B cell (primary cell): ENCODE measurements around the gene ZCCHC2. TPM values are rescaled to one million over a fixed set of nuclear protein-coding genes. Genes with fewer than 3 reads are reported as not detected.

Experiments
- ATAC-seq: fragments of 200-7000 bp; cut with Tn5 transposase; one replicate; pipeline ENCODE4 v1.10.0; 2021; ENCODE audit warnings: low read depth, mild to moderate bottlenecking, moderate number of reproducible peaks, moderate library complexity
- CTCF ChIA-PET: fragments of 350-600 bp; sonication (Branson Sonifier 250); formaldehyde crosslinking; loops from one replicate; lab custom pipeline; 2021; ENCODE audit warnings: antibody characterized with exemption, inconsistent platforms; lab: Charles Lee
- POLR2A ChIA-PET: fragments of 350-600 bp; sonication (Branson Sonifier 250); formaldehyde crosslinking; loops from one replicate; lab custom pipeline; 2021; ENCODE audit warnings: antibody characterized with exemption; lab: Charles Lee
- DNase-seq: peaks from one replicate; pipeline ENCODE4 v3.0.0; 2013
- H2AFZ ChIP-seq: 2 replicates; pipeline ENCODE4 v1.6.1; 2012; ENCODE audit warnings: mild to moderate bottlenecking, low read depth, low read length; ENCODE audit not compliant: insufficient read depth, poor library complexity, severe bottlenecking
- H3K27ac ChIP-seq, 2 donors: 1 replicate in 1 of 2; 2 replicates in 1 of 2; pipeline ENCODE4 v1.5.1; 2012 to 2013; ENCODE audit warnings: low read length in 2 of 2, mild to moderate bottlenecking in 2 of 2, moderate library complexity in 1 of 2
- H3K27me3 ChIP-seq, 4 experiments: fragments of 200-600 bp in 1 of 4; sonication (generic) in 1 of 4; replicated peaks in 1 of 4; 1 replicate in 2 of 4; 2 replicates in 2 of 4; pipeline versions ENCODE4 v1.6.1 to v1.7.0; 2013 to 2016; ENCODE audit warnings: low read length in 3 of 4, mild to moderate bottlenecking in 2 of 4, mixed read lengths in 1 of 4, moderate library complexity in 1 of 4; ENCODE audit not compliant: insufficient read depth in 4 of 4, control insufficient read depth in 3 of 4; ENCODE audit errors: control extremely low read depth in 1 of 4
- H3K36me3 ChIP-seq, 2 experiments: replicated peaks in 1 of 2; 1 replicate in 1 of 2; 2 replicates in 1 of 2; pipeline versions ENCODE4 v1.6.1 to v1.7.1; 2013; ENCODE audit warnings: low read length in 1 of 2; ENCODE audit not compliant: insufficient read depth in 2 of 2, control insufficient read depth in 1 of 2; ENCODE audit errors: control extremely low read depth in 1 of 2, extremely low read depth in 1 of 2
- H3K4me1 ChIP-seq, 2 donors: fragments of 200-600 bp in 1 of 2; sonication (generic) in 1 of 2; 1 replicate in 1 of 2; 2 replicates in 1 of 2; pipeline versions ENCODE4 v1.5.1 to v1.6.1; 2013 to 2017; ENCODE audit warnings: low read length in 2 of 2; ENCODE audit not compliant: control insufficient read depth in 2 of 2, insufficient read depth in 2 of 2
- H3K4me2 ChIP-seq: replicated peaks from 2 replicates; pipeline ENCODE3; 2012; ENCODE audit warnings: mild to moderate bottlenecking, low read depth, low read length; ENCODE audit not compliant: poor library complexity, severe bottlenecking
- H3K4me3 ChIP-seq, 5 experiments: fragments of 200-600 bp in 1 of 5; sonication (generic) in 1 of 5; 1 replicate in 3 of 5; 2 replicates in 2 of 5; pipeline versions ENCODE4 v1.5.1 to v1.7.0; 2011 to 2016; ENCODE audit warnings: low read length in 4 of 5, mild to moderate bottlenecking in 4 of 5, low read depth in 2 of 5, control low read depth in 1 of 5, moderate library complexity in 1 of 5; ENCODE audit not compliant: insufficient read depth in 1 of 5; ENCODE audit errors: control extremely low read depth in 1 of 5, extremely low read depth in 1 of 5
- H3K79me2 ChIP-seq: fragments of 200-600 bp; sonication (generic); one replicate; pipeline ENCODE4 v1.6.0; 2016; ENCODE audit warnings: low read length; ENCODE audit not compliant: control insufficient read depth, insufficient read depth
- H3K9ac ChIP-seq: fragments of 200-600 bp; sonication (generic); 2 replicates; pipeline ENCODE4 v1.6.1; 2017; ENCODE audit warnings: mild to moderate bottlenecking, low read length, moderate library complexity
- H3K9me3 ChIP-seq, 3 donors: one replicate each; pipeline versions ENCODE4 v1.6.1 to v1.7.1; 2013; ENCODE audit warnings: low read length in 2 of 3; ENCODE audit not compliant: control insufficient read depth in 2 of 3, insufficient read depth in 1 of 3; ENCODE audit errors: control extremely low read depth in 1 of 3
- H4K20me1 ChIP-seq: 2 replicates; pipeline ENCODE4 v1.6.0; 2012; ENCODE audit warnings: mild to moderate bottlenecking, low read length; ENCODE audit not compliant: insufficient read depth, control insufficient read depth, poor library complexity, severe bottlenecking
- H3K27ac Mint-ChIP-seq: one replicate; pipeline ENCODE4 v1.8.0; 2021; ENCODE audit warnings: mixed read lengths
- H3K27me3 Mint-ChIP-seq: one replicate; pipeline ENCODE4 v1.8.0; 2021; ENCODE audit warnings: mixed read lengths
- H3K4me1 Mint-ChIP-seq: one replicate; pipeline ENCODE4 v1.8.0; 2021; ENCODE audit warnings: mixed read lengths
- H3K4me3 Mint-ChIP-seq: one replicate; pipeline ENCODE4 v1.8.0; 2021; ENCODE audit warnings: mixed read lengths
- H3K9me3 Mint-ChIP-seq: one replicate; pipeline ENCODE4 v1.8.0; 2022; ENCODE audit warnings: mixed read lengths; ENCODE audit not compliant: insufficient read depth
- CTCF ChIP-seq: fragments of 200-600 bp; IDR thresholded peaks from one replicate; pipeline ENCODE4 v1.8.0; 2022; ENCODE audit warnings: antibody characterized with exemption, mild to moderate bottlenecking
- EZH2 ChIP-seq: IDR thresholded peaks from 2 replicates; pipeline ENCODE4 v1.6.1; 2012; ENCODE audit warnings: borderline replicate concordance, low read depth, mild to moderate bottlenecking, moderate library complexity, low read length; ENCODE audit not compliant: insufficient read depth, poor library complexity, severe bottlenecking
- WGBS: methylation state at CpG from one replicate; pipeline ENCODE4 v1.1.5; 2013; ENCODE audit warnings: missing lambda C conversion rate; ENCODE audit not compliant: insufficient coverage; 5-methylcytosine and 5-hydroxymethylcytosine counted together
- intact Hi-C: fragments of 100-400 bp; cut with micrococcal nuclease; formaldehyde crosslinking; loops from one replicate; pipeline ENCODE4 v1.10.0; 2022
- polyA plus RNA-seq: library from polyadenylated mRNA; depleted of rRNA; stranded (reverse); fragments of >200 nt; gene quantifications from 2 replicates; pipeline ENCODE4 v1.2.3, GENCODE V29; 2012
- total RNA-seq, 2 donors: library from RNA; stranded (reverse); fragments of 120-200 nt in 1 of 2; gene quantifications; 1 replicate in 1 of 2; 2 replicates in 1 of 2; pipeline versions ENCODE4 v1.2.3 to v1.2.4, GENCODE V29; 2013 to 2022

ZCCHC2 gene
- total and polyA plus RNA-seq, 2 donors (not counting 1 experiment from before 2014, with no cell fraction given): 24.5 to 53.7 TPM

GRCh38 chr18:62587689-62588088 is 64.9 kb downstream of the ZCCHC2 start:
- Mint-ChIP-seq H3K27me3 (peaks cover 5% of the 10 kb centered on the region), H3K4me3 (no peak overlapping the region), H3K4me1 (peaks cover 16% of the 10 kb centered on the region), H3K9me3 (peaks cover 4% of the 10 kb centered on the region), H3K27ac (no peak overlapping the region)
- H2AFZ ChIP-seq: no peak overlapping the region
- no peak overlapping the region for H3K9ac ChIP-seq
- no peak overlapping the region for H3K4me3 ChIP-seq
- no peak overlapping the region for H3K27ac ChIP-seq
- ChIA-PET CTCF (interaction anchor here (1.1 to 5.6 kb wide), 6 partner anchors 66 to 394 kb away, joined by 3 to 73 read pairs (median 8); partner anchors contain the start of gene ZCCHC2), POLR2A (no interaction called here)
- H3K79me2 ChIP-seq: no peaks in the 10 kb centered on the region
- H3K27me3 ChIP-seq: no peaks in the 10 kb centered on the region
- H3K4me2 ChIP-seq: no peak overlapping the region
- DNase-seq: no peak
- peaks cover 13 to 20% of the 10 kb centered on the region in 2 donors for H3K4me1 ChIP-seq
- H4K20me1 ChIP-seq: no peaks in the 10 kb centered on the region
- H3K36me3 ChIP-seq: peaks cover 0 to 6% of the 10 kb centered on the region in 2 experiments
- 82% methylated on average over 8 of the region's 9 CpGs for WGBS
- intact Hi-C loops: loop anchor here (2.0 to 10.0 kb wide), 2 partner anchors 19 to 127 kb away; partner anchors contain the start of gene PHLPP1
- peaks cover 0 to 2% (median 0%) of the 10 kb centered on the region in 3 donors for H3K9me3 ChIP-seq
- TF ChIP-seq EZH2 (no peak), CTCF (no peak)
- ATAC-seq: no peak

GRCh38 chr18:62588217-62588616 is 65.4 kb downstream of the ZCCHC2 start:
- no peaks in the 10 kb centered on the region for H3K27me3 ChIP-seq
- Mint-ChIP-seq H3K4me3 (no peak overlapping the region), H3K4me1 (peaks cover 16% of the 10 kb centered on the region), H3K27ac (no peak overlapping the region), H3K27me3 (peaks cover 8% of the 10 kb centered on the region), H3K9me3 (peaks cover 8% of the 10 kb centered on the region)
- ChIA-PET CTCF (interaction anchor here (1.1 kb wide), 1 partner anchor 264 kb away, joined by 3 read pairs; no protein-coding TSS in a partner anchor), POLR2A (no interaction called here)
- ATAC-seq (no peak), DNase-seq (no peak)
- 89% methylated on average over 3 of the region's 3 CpGs for WGBS
- intact Hi-C loops: loop anchor here (10.0 kb wide), 1 partner anchor 127 kb away; the partner anchor contains the start of gene PHLPP1
- H3K9me3 ChIP-seq: peaks cover 0 to 3% (median 0%) of the 10 kb centered on the region in 3 donors
- no peak overlapping the region for H2AFZ ChIP-seq
- H3K79me2 ChIP-seq: no peaks in the 10 kb centered on the region
- TF ChIP-seq EZH2 (no peak), CTCF (no peak)
- peaks cover 13 to 20% of the 10 kb centered on the region in 2 donors for H3K4me1 ChIP-seq
- H3K9ac ChIP-seq: no peak overlapping the region
- no peak overlapping the region for H3K27ac ChIP-seq
- H3K36me3 ChIP-seq: peaks cover 0 to 6% of the 10 kb centered on the region in 2 experiments
- no peaks in the 10 kb centered on the region for H4K20me1 ChIP-seq
- no peak overlapping the region for H3K4me2 ChIP-seq
- no peak overlapping the region for H3K4me3 ChIP-seq
